SK-MEL-5 (cell line): Measurements from ENCODE around the gene POU2AF2. TPM values are rescaled to one million over a fixed set of nuclear protein-coding genes. Genes with fewer than 3 reads are reported as not detected.
"Not testable (repeated sequence)": the region's sequence is repeated elsewhere in the genome, so short reads cannot be mapped to it uniquely, and the experiment has no call there.

ENCODE experiments used
- DNase-seq: peaks from one replicate; pipeline ENCODE4 v3.0.0-alpha.2; 2016; ENCODE audit warnings: low read depth, low spot score
- in situ Hi-C: cut with HindIII; loops from 2 replicates; pipeline ENCODE4 v1.10.0; 2016; ENCODE audit warnings: low sequenced_read_pairs, high pct_unique_total_duplicates, low pct_unique_long_range_greater_than_20kb
- polyA plus RNA-seq, 2 experiments: library from polyadenylated mRNA; depleted of rRNA; stranded (reverse); fragments of >200 nt; gene quantifications; 2 replicates each; pipeline ENCODE4 v1.2.3, GENCODE V29; 2015
- total RNA-seq: library from RNA; depleted of rRNA; stranded (reverse); fragments of >200 nt; shearing (Covaris generic); gene quantifications from 2 replicates; pipeline ENCODE4 v1.2.3, GENCODE V29; 2014; rRNA removed

Gene POU2AF2, protein sequence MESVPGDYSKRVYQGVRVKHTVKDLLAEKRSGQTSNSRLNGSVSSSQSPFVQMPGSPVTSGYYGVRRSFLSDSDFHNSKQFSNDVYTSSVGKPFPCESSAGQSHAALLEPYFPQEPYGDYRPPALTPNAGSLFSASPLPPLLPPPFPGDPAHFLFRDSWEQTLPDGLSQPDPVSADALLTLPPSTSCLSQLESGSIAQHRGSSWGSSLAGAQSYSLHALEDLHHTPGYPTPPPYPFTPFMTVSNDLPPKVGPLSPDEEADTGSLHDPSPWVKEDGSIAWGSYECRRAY
- total RNA-seq, result not detected in 2 replicates
- polyA plus RNA-seq (2015; cell fraction: cytosol; rRNA removed), result not detected in 2 replicates
- polyA plus RNA-seq (2015; cell fraction: nucleus; rRNA removed), result not detected in 2 replicates

DNA sequence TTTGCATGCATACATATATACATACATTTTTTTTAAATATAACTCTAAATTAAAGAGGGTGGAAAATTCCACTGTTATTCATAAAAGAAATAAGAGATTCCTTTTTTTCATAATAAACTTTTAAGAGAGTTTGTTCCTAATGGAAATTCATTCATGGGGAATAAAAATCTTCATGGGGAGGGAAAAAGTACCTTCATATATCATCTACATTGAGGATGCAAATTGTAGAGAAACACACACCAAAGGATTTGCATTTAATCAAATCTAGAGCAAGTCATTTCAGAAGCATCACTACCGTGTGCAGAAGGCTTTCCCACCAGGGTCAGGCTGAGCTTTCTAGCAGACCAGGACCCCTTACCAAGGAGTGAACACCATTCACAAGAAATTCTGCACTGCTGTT lies at the start of gene POU2AF2:
TSS of gene POU2AF2 (plus strand) at position 301 of the 400 bp plus-strand sequence. CDS start 129 bp downstream, outside the sequence.
- in situ Hi-C loops, result no loop called here
- DNase-seq, result no peak

DNA sequence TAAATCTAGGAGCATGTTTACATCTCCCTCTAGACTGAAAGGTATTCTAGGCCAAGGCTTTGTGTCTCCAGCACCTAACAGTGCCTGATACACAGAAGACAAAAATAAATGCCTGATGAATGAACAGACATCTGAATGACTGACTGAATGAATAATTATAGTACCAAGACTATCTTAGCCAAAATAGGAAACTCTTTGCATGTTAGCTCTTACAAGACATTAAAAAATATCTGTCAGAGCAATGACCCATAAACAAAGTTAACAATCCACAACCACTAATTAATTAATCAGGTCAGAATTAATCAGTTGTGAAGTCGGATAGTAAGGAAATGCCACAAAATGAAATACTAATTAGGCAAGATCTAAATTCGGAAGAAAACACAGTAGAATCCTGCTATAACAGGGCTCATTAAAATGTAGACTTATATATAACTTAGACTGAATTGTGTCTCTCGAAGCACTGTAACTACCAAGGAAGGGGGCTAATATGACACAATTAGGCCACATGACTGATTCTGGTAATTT lies 45.5 kb upstream of the POU2AF2 start:
- in situ Hi-C loops, result no loop called here
- no peak for DNase-seq

DNA sequence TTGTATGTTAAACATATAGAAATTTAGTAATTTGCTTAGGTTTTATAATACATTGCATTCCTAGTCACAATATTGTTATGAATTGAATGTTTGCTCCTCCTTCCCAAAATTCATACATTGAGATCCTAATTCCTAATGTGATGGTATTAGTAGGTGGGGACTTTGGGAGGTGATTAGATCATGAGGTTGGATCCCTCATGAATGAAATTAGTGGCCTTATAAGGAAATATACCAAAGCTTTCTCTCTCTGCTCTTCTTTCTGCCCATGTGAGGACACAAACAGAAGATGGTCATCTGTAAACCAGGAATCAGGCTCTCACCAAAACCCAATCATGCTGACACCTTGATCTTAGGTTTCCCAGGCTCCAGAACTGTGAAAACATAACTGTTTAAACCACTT lies 41.3 kb upstream of the POU2AF2 start:
- DNase-seq, result no peak
- in situ Hi-C loops, result no loop called here

DNA sequence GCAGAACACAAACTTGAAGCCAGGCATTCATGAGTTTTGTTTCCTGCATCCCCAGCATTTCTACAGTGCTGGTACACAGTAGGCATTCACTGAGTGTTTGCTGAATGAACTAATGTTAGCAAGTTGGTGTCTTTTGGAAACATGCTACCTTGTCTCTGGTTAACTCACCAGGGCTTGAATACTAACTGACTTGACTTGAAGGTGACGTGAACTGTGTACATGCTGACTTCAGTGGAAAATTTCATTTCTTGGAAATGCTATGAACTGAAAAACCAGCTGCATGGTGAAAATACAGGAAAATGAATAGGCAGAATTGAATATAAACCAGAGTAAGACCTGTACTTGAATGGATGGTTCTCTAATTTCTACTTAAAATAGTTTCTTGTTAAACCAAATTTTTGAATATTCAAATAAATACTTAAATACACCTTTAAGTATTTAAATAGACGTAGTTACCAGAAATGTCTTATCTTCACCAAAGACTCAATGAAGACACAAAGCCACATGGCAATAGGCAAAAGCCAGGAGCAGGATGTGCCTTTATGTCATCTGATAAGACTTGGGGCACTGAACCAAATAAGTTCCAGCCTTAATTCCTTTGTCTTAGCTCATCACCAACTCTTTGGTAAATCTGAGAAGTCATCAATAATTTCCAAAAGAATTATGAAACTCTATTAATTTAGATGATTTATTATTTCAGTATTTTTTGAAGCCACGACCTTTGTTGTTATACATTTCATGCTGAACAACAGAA lies 39.7 kb upstream of the POU2AF2 start:
- in situ Hi-C loops, result no loop called here
- DNase-seq, result no peak

DNA sequence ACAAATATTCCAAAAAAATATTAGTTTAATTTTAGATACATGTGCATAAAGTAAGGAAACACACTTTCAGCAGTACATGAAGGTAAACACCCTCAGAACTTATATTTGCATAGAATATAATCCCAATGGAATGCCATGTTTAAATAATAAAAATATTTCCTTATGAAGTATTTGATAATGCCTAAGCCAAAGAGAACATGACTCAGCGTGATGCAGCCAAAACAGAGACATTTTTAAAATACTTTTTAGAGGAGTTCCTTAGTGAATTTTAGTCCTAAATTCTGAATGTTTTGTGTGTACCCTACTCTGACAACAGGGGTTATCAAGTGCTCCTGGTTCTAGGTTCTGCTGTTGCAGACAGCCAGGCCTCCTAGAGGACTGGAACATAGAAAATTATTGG lies 39.1 kb upstream of the POU2AF2 start:
- in situ Hi-C loops, result no loop called here

DNA sequence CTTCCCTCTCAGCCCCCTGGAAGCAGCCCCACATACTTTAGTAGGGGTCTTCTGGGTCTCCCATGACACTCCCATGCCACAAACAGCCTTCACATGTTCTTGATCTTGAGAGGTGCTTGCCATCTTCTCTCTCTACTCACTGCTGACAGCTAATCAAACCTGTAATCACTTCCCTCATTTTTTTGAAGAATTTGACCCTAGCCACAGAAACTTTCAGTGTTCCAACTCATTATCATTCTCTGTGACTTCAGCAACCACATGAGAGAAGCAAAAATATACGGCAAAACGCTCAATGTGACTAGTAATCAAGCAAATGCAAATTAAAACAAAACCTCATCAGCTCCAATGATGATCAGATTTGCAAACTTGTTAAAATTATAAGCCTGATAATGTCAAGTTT lies 38.3 kb upstream of the POU2AF2 start:
- in situ Hi-C loops, result no loop called here
- DNase-seq, result no peak

More for the DNA sequence above, 39.1 kb upstream of the POU2AF2 start:
- no peak for DNase-seq

DNA sequence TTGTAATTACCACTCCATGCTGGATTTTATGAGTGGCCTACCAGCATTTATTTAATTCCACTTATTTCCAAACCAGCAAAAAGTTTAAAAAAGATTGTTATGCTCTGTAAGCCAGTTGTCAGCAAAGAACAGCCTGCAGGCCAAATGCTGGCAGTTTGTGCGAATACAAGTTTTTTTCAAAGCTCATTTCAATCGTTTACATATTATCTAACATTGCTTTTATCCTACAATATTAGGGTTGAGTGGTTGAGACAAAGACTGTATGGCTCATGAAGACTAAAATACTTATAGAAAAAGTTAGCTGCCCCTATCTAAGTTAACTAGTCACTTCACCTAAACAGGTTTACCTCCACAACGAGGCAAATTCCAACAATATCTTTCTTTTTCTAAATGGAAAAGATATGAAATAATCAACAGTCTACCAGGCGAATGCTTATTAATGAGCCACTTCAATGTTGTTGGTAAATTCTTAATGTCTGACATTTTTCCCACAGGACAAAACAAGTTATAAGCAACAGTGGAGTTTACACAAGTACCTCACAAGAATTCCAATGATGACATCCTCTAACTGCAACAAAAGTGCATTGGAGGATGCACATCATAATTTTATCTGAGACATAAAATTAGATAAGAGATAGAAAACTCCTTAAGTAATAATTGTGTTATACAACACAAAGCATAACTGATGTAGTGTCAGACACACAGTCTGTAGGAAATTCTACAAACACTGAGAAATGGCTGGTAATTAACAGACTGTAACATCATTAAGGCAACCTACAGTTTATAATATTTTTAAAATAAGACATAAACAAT lies 35.8 kb upstream of the POU2AF2 start:
- in situ Hi-C loops, result no loop called here
- no peak for DNase-seq

DNA sequence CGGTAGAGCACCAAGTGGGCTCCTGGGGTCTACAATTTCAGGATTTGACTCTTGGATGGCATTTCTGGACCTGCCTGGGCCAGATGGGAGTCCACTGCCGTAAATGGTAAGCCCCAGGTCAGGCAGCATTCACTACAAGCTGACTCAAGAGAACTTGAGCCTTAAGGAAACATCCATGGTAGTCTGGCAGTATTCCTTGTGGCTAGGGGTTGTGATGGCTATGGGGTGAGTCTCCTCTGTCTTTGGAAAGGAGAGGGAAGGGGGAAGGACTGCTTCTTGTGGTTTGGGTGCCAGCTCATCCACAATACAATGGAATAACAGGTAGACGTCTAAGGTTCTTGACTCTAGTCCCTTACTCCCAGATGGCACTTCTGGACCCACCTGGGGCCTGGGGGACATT lies 32.3 kb upstream of the POU2AF2 start:
- in situ Hi-C loops, result no loop called here
- no peak for DNase-seq

DNA sequence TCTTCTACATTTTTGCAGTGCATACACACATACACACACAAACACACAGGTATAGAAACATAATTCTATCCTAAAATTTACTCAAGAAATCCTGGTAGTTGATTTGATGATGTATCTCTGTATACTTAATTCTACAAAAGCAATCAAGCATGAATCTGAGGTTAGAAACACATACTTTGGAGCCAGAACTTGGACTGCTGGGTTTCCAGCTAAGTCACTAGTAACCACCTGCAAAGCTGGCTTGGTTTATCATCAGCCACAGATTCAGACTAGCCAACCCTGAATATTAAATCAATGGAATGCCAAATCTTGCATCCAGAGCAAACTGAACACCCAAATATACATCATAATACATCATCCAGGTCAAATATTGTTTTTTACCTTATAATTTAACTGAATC lies 24.8 kb upstream of the POU2AF2 start:
- in situ Hi-C loops, result no loop called here
- no peak for DNase-seq

DNA sequence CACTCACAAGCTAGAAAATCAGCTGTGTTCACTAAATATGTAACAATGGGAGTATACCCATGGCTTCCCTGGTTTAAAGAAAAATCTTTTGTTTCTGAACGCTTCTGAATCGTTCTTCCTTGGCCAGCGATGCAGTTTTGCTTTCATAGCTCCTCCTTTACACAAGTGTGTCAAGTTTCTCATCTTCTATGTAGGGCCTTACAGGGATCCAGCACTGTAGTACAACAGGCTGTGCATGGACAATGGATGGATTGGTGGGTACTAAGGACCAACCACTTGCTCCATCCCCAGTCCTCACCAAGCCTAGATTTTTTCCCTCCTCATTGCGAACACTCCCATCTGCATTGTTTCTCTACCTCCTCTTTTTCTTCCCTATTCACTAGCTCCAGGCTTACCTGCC lies 24.3 kb upstream of the POU2AF2 start:
- DNase-seq, result no peak
- in situ Hi-C loops, result no loop called here

DNA sequence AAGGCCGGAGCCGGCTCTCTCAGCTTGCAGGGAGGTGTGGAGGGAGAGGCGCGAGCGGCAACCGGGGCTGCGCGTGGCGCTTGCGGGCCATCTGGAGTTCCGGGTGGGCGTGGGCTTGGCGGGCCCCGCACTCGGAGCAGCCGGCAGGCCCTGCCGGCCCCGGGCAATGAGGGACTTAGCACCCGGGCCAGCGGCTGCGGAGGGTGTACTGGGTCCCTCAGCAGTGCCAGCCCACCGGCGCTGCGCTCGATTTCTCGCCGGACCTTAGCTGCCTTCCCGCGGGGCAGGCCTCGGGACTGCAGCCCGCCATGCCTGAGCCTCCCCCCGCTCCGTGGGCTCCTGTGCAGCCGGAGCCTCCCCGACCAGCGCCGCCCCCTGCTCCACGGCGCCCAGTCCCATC lies 23.6 kb upstream of the POU2AF2 start:
- DNase-seq, in situ Hi-C loops: not testable (repeated sequence)

DNA sequence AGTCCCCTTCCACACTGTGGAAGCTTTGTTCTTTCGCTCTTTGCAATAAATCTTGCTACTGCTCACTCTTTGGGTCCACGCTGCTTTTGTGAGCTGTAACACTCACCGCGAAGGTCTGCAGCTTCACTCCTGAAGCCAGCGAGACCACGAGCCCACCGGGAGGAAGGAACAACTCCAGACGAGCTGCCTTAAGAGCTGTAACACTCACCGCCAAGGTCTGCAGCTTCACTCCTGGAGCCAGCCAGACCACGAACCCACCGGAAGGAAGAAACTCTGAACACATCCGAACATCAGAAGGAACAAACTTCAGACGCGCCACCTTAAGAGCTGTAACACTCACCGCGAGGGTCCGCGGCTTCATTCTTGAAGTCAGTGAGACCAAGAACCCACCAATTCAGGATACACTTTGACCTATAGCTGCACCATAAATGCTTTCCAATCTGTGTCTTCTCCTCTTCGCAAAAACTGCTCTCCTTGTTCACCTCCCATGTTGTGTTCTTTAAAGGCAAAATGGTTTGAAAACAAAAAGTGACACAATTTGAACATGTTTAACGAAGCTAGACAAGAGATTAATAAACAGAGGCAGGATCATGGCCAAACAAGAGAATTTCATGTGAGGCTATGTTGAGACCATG lies 22.6 kb upstream of the POU2AF2 start:
- in situ Hi-C loops, DNase-seq: not testable (repeated sequence)

DNA sequence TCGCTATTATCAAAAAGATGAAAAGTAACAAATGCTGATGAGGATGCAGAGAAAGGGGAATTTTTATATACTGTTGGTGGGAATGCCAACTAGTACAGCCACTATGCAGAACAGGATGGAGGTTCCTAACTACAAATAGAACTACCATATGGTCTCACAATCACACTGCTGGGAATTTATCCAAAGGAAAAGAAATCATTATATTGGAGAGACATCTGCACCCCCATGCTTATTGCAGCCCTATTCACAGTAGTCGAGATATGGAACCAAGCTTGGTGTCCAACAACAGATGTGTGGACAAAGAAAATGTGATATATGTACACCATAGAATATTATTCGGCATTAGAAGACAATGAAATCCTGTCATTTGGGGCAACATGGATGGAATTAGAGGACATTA lies 19.6 kb upstream of the POU2AF2 start:
- in situ Hi-C loops, result no loop called here
- DNase-seq, result no peak

DNA sequence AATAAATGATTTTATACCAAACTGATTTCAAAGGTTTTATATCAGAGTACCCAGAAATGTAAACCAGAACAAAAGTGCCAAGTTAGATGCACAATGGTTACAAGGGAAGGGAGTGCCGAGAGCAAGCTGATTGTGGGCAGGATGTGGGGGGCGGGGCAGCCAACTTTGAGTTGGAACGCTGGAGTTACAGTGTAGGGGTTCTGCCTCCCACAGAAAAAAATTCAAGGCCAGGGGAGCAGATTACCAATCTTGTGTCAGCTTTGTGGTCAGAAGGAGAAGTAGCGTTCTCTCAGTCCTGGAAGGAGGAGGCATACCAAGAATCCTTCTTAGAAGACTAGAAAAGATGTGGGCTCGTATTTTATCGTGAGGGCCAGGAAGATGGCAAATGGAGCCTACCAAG lies 15.9 kb upstream of the POU2AF2 start:
- in situ Hi-C loops, result no loop called here
- DNase-seq, result no peak

DNA sequence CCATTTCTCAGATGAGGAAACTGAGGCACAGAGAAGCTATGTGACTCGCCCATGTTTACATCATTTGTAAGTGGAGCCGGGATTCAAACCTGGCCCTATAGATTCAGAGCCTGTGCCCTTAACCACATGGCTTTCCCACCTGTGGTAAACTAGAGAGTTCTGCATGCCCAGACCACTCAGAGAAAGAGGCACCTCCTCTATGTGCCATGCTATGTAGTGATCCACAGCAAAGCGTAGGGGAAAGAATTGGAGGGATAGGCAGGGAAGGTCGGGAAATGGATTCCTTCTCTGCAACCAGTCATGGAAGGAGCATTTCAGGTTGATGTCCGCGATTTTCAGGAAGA lies 15.4 kb upstream of the POU2AF2 start:
- no peak for DNase-seq
- in situ Hi-C loops, result no loop called here

DNA sequence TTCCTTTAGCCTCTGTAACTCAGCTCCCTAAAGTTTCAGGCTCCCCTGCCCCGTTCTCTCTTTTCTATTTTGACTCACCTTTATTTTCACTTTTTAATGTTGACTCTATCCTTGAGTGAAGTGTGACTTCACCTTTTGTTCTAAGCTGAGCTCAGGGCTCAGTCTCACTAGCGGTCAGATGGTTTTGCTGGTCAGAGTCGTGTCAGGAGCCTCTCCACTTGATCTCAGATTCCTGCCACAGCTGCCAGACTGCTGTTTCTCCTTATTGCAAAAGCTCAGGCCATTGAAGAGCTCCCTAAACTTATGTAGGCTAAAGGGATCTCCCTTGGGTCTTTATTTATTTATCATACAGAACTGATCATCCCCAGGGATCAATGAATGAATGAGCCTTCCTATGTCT lies 13.7 kb upstream of the POU2AF2 start:
- in situ Hi-C loops, result no loop called here
- DNase-seq, result no peak

DNA sequence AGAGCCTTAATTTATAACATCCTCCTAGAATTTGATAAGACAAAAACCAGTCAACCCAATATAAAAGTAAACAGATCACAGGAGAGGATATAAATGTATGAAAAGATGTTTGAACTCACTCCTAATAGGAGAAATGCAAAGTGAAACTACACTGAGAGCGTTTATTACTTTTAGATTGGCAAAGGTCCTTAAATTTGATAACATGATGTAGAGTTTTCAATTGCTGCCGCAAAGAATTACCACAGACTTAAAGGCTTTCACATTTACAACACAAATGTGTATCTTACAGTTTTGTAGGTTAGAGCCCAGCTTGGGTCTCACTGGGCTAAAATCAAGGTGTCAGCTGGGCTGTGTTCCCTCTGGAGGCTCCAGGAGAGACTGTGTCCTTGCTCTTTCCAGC lies 9.1 kb upstream of the POU2AF2 start:
- in situ Hi-C loops, result no loop called here
- no peak for DNase-seq

DNA sequence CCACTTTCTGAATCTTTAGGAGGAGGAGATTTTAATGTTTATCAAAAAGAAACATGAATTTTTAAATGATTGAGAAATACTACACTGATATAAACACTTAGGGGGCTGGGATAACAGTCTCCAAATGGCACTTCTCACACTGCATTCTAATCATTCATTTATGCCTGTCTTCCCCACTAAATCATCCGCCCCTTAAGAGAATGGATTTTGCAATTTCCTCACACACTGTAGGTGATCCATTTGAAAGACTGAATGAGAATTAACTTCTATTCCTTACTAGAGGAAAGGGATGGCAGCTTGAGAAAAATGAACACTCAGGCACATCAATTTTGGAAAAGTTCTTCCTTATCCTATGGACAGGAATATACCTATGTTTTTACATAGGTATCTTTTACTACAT lies 7.6 kb upstream of the POU2AF2 start:
- DNase-seq, result no peak
- in situ Hi-C loops, result no loop called here
